MM.1S (cell line): ENCODE data around the gene SYNJ1.

Source experiments
- DNase-seq: peaks from one replicate; pipeline ENCODE4 v3.0.0-alpha.2; 2015
- H2AFZ ChIP-seq: fragments of 300-600 bp; sonication (generic); 2 replicates; pipeline ENCODE4 v1.6.0; 2016; ENCODE audit warnings: antibody characterized with exemption, low read length
- H3F3A ChIP-seq: fragments of 300-600 bp; sonication (generic); 2 replicates; pipeline ENCODE4 v1.6.1; 2016; ENCODE audit warnings: mild to moderate bottlenecking, antibody characterized with exemption, low read length, moderate library complexity, mixed read lengths; ENCODE audit not compliant: insufficient read depth
- H3K27ac ChIP-seq: fragments of 300-600 bp; sonication (generic); 2 replicates; pipeline ENCODE4 v1.5.1; 2016; ENCODE audit warnings: mild to moderate bottlenecking, low read length
- H3K27me3 ChIP-seq: fragments of 300-600 bp; sonication (generic); replicated peaks from 2 replicates; pipeline ENCODE4 v1.6.0; 2016; ENCODE audit warnings: low read length; ENCODE audit not compliant: insufficient read depth
- H3K36me3 ChIP-seq: fragments of 300-600 bp; sonication (generic); replicated peaks from 2 replicates; pipeline ENCODE4 v1.6.1; 2016; ENCODE audit warnings: mild to moderate bottlenecking, low read length, mixed read lengths; ENCODE audit not compliant: insufficient read depth
- H3K4me1 ChIP-seq: fragments of 300-600 bp; sonication (generic); 2 replicates; pipeline ENCODE4 v1.6.1; 2016; ENCODE audit warnings: low read length, mixed read lengths
- H3K4me2 ChIP-seq: fragments of 300-600 bp; sonication (generic); 2 replicates; pipeline ENCODE4 v1.6.0; 2016; ENCODE audit warnings: low read depth, low read length
- H3K4me3 ChIP-seq: fragments of 300-600 bp; sonication (generic); 2 replicates; pipeline ENCODE4 v1.5.1; 2016; ENCODE audit warnings: low read length, mixed read lengths
- H3K79me2 ChIP-seq: fragments of 300-600 bp; sonication (generic); 2 replicates; pipeline ENCODE4 v1.6.1; 2016; ENCODE audit warnings: mixed run types, low read length, mixed read lengths
- H3K9ac ChIP-seq: fragments of 300-600 bp; sonication (generic); 2 replicates; pipeline ENCODE4 v1.6.1; 2016; ENCODE audit warnings: low read length, mixed read lengths
- H3K9me2 ChIP-seq: fragments of 300-600 bp; sonication (generic); replicated peaks from 2 replicates; pipeline ENCODE4 v1.6.1; 2016; ENCODE audit warnings: mild to moderate bottlenecking, low read length, mixed read lengths; ENCODE audit not compliant: insufficient read depth
- H3K9me3 ChIP-seq: fragments of 300-600 bp; sonication (generic); replicated peaks from 2 replicates; pipeline ENCODE4 v1.6.1; 2016; ENCODE audit warnings: mild to moderate bottlenecking, low read length, mixed read lengths; ENCODE audit not compliant: insufficient read depth
- H4K20me1 ChIP-seq: fragments of 300-600 bp; sonication (generic); 2 replicates; pipeline ENCODE4 v1.6.1; 2016; ENCODE audit warnings: mild to moderate bottlenecking, low read length, moderate library complexity, mixed read lengths; ENCODE audit not compliant: insufficient read depth
- EZH2 ChIP-seq: fragments of 300-600 bp; sonication (generic); optimal IDR thresholded peaks from 2 replicates; pipeline ENCODE3; 2017; ENCODE audit warnings: low read depth, mild to moderate bottlenecking, antibody characterized with exemption, low read length, mixed read lengths
- EZH2phosphoT487 ChIP-seq: fragments of 300-600 bp; sonication (generic); IDR thresholded peaks from 2 replicates; pipeline ENCODE4 v1.6.1; 2018; ENCODE audit warnings: antibody characterized with exemption, low read length
- TF ChIP-seq, protein P1 (sequence below): fragments of 300-600 bp; sonication (generic); IDR thresholded peaks from 2 replicates; pipeline ENCODE4 v1.5.1; 2016; ENCODE audit warnings: antibody characterized with exemption, low read length, mixed read lengths

The SYNJ1 gene

DNA sequence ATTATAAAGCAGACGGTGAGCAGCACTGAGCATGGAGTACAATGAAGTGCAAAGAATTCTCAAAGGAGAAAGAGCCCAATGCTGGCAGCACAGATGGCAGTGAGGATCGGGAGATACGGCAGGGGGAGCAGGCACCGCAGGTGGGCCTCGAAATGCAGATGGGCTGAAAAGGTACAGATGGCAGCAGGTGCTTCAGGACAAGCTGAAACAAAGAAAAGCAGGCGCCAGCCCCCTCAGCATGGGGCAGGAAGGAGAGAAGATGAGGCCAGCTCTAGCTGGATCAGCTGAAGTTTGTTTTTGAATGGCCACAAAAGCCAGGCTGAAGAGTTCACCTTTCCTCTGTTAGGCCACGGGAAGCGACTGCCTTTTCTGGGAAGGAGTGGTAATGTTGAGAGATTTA lies 123.3 kb downstream of the SYNJ1 start:
- Histone ChIP-seq H3K9me2 (no peaks in the 10 kb centered on the region), H3K27ac (no peak overlapping the region), H3K9me3 (no peaks in the 10 kb centered on the region), H3K9ac (no peak overlapping the region), H4K20me1 (0 out of 2 replicates have a peak, but pooled peaks cover 7% of the 10 kb centered on the region), H3K79me2 (peaks cover 15% of the 10 kb centered on the region; the same call in 1 of the 2 replicates), H3K4me2 (no peak overlapping the region), H3K27me3 (no peaks in the 10 kb centered on the region), H3K36me3 (peaks cover 27% of the 10 kb centered on the region), H2AFZ (no peak overlapping the region), H3K4me3 (no peak overlapping the region), H3K4me1 (no peaks in the 10 kb centered on the region), H3F3A (peaks cover 10% of the 10 kb centered on the region)
- TF ChIP-seq, protein P1, sequence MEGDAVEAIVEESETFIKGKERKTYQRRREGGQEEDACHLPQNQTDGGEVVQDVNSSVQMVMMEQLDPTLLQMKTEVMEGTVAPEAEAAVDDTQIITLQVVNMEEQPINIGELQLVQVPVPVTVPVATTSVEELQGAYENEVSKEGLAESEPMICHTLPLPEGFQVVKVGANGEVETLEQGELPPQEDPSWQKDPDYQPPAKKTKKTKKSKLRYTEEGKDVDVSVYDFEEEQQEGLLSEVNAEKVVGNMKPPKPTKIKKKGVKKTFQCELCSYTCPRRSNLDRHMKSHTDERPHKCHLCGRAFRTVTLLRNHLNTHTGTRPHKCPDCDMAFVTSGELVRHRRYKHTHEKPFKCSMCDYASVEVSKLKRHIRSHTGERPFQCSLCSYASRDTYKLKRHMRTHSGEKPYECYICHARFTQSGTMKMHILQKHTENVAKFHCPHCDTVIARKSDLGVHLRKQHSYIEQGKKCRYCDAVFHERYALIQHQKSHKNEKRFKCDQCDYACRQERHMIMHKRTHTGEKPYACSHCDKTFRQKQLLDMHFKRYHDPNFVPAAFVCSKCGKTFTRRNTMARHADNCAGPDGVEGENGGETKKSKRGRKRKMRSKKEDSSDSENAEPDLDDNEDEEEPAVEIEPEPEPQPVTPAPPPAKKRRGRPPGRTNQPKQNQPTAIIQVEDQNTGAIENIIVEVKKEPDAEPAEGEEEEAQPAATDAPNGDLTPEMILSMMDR = no peak
- TF ChIP-seq EZH2phosphoT487 (no peak), EZH2 (no peak)
- no peak for DNase-seq

GRCh38 chr21:32603131-32603530 lies 124.7 kb downstream of the SYNJ1 start:
- H4K20me1 ChIP-seq = 0 out of 2 replicates have a peak, but pooled peaks cover 7% of the 10 kb centered on the region
- no peak overlapping the region for H3K27ac ChIP-seq
- TF ChIP-seq EZH2 (no peak), EZH2phosphoT487 (no peak)
- TF ChIP-seq, protein P1 = no peak
- H3K4me2 ChIP-seq = no peak overlapping the region
- peaks cover 27% of the 10 kb centered on the region for H3K36me3 ChIP-seq
- peaks cover 10% of the 10 kb centered on the region for H3F3A ChIP-seq
- no peak overlapping the region for H2AFZ ChIP-seq
- H3K4me1 ChIP-seq = no peaks in the 10 kb centered on the region
- H3K79me2 ChIP-seq = 0 out of 2 replicates have a peak, but pooled peaks cover 10% of the 10 kb centered on the region
- H3K9ac ChIP-seq = no peak overlapping the region
- H3K9me3 ChIP-seq = no peaks in the 10 kb centered on the region
- H3K4me3 ChIP-seq = no peak overlapping the region
- no peak for DNase-seq
- H3K9me2 ChIP-seq = no peaks in the 10 kb centered on the region
- no peaks in the 10 kb centered on the region for H3K27me3 ChIP-seq

GRCh38 chr21:32602099-32602498 lies 125.7 kb downstream of the SYNJ1 start:
- H2AFZ ChIP-seq = no peak overlapping the region
- H3K4me3 ChIP-seq = no peak overlapping the region
- DNase-seq = no peak
- H3K9me2 ChIP-seq = no peaks in the 10 kb centered on the region
- no peak overlapping the region for H3K27ac ChIP-seq
- H3K4me1 ChIP-seq = no peaks in the 10 kb centered on the region
- no peaks in the 10 kb centered on the region for H3K27me3 ChIP-seq
- H3K79me2 ChIP-seq = 0 out of 2 replicates have a peak, but pooled peaks cover 7% of the 10 kb centered on the region
- H3K4me2 ChIP-seq = no peak overlapping the region
- H4K20me1 ChIP-seq = 0 out of 2 replicates have a peak, but pooled peaks cover 7% of the 10 kb centered on the region
- H3K9ac ChIP-seq = no peak overlapping the region
- H3K36me3 ChIP-seq = peaks cover 23% of the 10 kb centered on the region
- TF ChIP-seq EZH2phosphoT487 (no peak), EZH2 (no peak)
- TF ChIP-seq, protein P1 = no peak
- H3K9me3 ChIP-seq = no peaks in the 10 kb centered on the region
- H3F3A ChIP-seq = peaks cover 10% of the 10 kb centered on the region
